ENCODE data around the gene SLC4A4.

- no peak for TF ChIP-seq CTCF (IDR thresholded peaks at IDR 0.05)
- TF ChIP-seq POLR2A (IDR thresholded peaks at IDR 0.05), result no peak
These were observed 103.5 kb downstream of the SLC4A4 start for GRCh38 chr4:71442336-71442735.

All from vagina (tissue), 2 donors.